Immature natural killer cell (primary cell): ENCODE measurements around the gene ULBP3. TPM values are rescaled to one million over a fixed set of nuclear protein-coding genes. Genes with fewer than 3 reads are reported as not detected.

ENCODE experiments used
- DNase-seq, 3 donors: peaks; one replicate each; pipeline ENCODE4 v3.0.0; 2022; ENCODE audit warnings: mixed read lengths in 1 of 3
- H3K27ac Mint-ChIP-seq, 6 donors: one replicate each; pipeline ENCODE4 v1.8.0; 2020; ENCODE audit warnings: mixed read lengths in 6 of 6, mild to moderate bottlenecking in 5 of 6, inconsistent platforms in 4 of 6, moderate library complexity in 3 of 6
- H3K27me3 Mint-ChIP-seq, 3 donors: one replicate each; pipeline ENCODE4 v1.8.0; 2020 to 2021; ENCODE audit warnings: low read depth in 3 of 3, mild to moderate bottlenecking in 3 of 3, mixed read lengths in 3 of 3, moderate library complexity in 3 of 3, inconsistent platforms in 1 of 3
- H3K36me3 Mint-ChIP-seq, 3 donors: one replicate each; pipeline ENCODE4 v1.8.0; 2020; ENCODE audit warnings: mixed read lengths in 3 of 3, inconsistent platforms in 2 of 3, mild to moderate bottlenecking in 2 of 3
- H3K4me1 Mint-ChIP-seq, 2 donors: one replicate each; pipeline ENCODE4 v1.8.0; 2020; ENCODE audit warnings: inconsistent platforms in 2 of 2, mild to moderate bottlenecking in 2 of 2, mixed read lengths in 2 of 2, moderate library complexity in 1 of 2
- H3K4me3 Mint-ChIP-seq, 5 donors: one replicate each; pipeline ENCODE4 v1.8.0; 2020; ENCODE audit warnings: mild to moderate bottlenecking in 5 of 5, mixed read lengths in 5 of 5, inconsistent platforms in 3 of 5, moderate library complexity in 3 of 5
- H3K9me3 Mint-ChIP-seq, 6 donors: one replicate each; pipeline ENCODE4 v1.8.0; 2020; ENCODE audit warnings: mild to moderate bottlenecking in 6 of 6, mixed read lengths in 6 of 6, inconsistent platforms in 4 of 6, moderate library complexity in 3 of 6
- polyA plus RNA-seq, 3 donors: library from polyadenylated mRNA; unstranded; fragments of 300-500 nt; fragmentation: Illumina TruSeq; gene quantifications; one replicate each; pipeline ENCODE4 v1.2.3, GENCODE V29; 2021

The ULBP3 gene
- polyA plus RNA-seq, 3 donors from 2014 or later = 0.50 to 2.5 TPM; not detected in 1

GRCh38 chr6:150046943-150047342, 22.0 kb downstream of the ULBP3 start:
- H3K4me1 Mint-ChIP-seq = no peaks in the 10 kb centered on the region
- peaks cover 5 to 20% (median 12%) of the 10 kb centered on the region in 3 donors for H3K27me3 Mint-ChIP-seq
- no peak overlapping the region for H3K27ac Mint-ChIP-seq
- H3K9me3 Mint-ChIP-seq = no peaks in the 10 kb centered on the region
- no peak overlapping the region for H3K4me3 Mint-ChIP-seq
- peaks cover 0 to 4% (median 0%) of the 10 kb centered on the region in 3 donors for H3K36me3 Mint-ChIP-seq
- no peak for DNase-seq

- no peak for DNase-seq
- no peak overlapping the region for H3K4me3 Mint-ChIP-seq
- no peaks in the 10 kb centered on the region for H3K9me3 Mint-ChIP-seq
- peaks cover 0 to 4% (median 0%) of the 10 kb centered on the region in 3 donors for H3K36me3 Mint-ChIP-seq
- H3K4me1 Mint-ChIP-seq = no peaks in the 10 kb centered on the region
- peaks cover 10 to 23% (median 14%) of the 10 kb centered on the region in 3 donors for H3K27me3 Mint-ChIP-seq
- H3K27ac Mint-ChIP-seq = no peak overlapping the region
Observed at GRCh38 chr6:150044621-150045145, 24.2 kb downstream of the ULBP3 start.

DNA sequence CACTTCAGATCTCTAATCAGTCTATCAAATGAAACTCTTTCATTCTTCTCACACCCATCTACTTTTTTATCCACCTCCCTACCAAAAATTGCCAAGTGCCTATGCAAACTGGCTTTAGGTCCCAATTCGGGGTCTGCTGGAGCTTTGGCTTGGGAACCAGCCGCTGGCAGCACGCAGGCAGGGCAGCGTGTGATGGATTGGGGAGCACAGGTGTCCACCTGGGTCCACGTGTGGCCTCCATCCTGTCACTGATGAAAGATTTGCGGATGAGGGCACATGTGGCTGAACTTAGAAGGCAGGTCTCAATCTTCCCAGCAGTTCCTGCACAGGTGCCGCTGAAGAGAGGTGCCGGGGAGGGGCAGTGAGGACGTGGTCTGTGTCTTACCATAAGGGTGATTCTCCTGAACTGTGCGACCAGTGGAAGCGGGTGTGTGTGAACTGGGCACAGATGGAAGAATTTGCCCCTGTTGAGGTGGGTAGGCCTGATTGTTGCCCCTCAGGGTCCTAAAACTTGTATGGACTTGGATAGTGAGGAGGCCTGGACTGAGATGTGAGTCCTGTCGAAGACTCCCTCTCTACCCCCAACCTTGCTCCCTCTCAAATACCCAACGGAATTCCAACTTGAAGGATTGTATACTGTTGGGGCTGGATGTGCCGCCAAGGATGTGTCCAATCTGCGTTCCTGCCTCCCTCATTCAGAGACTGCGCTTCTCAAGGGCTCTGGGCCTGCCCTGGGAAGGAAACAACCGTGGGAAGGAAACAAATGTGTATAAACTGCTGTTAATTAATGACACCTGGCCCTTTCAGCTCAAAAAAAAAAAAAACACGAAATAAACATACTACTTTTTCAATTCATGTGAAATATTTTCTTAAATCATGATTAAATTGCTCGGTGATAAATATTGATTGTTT, 25.2 kb downstream of the ULBP3 start:
- DNase-seq = no peak
- Mint-ChIP-seq H3K27me3 (peaks cover 12 to 31% (median 19%) of the 10 kb centered on the region in 3 donors), H3K4me1 (no peaks in the 10 kb centered on the region), H3K4me3 (no peak overlapping the region), H3K36me3 (peaks cover 0 to 4% (median 0%) of the 10 kb centered on the region in 3 donors), H3K27ac (no peak overlapping the region), H3K9me3 (no peaks in the 10 kb centered on the region)

DNA sequence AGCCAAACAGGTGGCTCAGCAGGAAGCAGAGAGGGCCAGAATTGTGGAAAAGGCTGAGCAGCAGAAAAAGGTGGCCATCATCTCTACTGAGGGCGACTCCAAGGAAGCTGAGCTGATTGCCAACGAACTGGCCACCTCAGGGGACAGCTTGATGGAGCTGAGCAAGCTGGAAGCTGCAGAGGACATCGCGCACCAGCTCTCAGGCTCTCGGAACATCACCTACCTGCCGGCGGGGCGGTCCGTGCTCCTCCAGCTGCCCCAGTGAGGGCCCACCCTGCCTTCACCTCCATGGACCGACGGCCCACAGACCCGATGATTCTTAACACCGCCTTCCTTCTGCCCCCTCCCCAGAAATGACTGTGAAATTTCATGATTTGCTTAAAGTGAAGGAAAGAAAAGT, 25.8 kb downstream of the ULBP3 start:
- Mint-ChIP-seq H3K36me3 (peaks cover 0 to 4% (median 0%) of the 10 kb centered on the region in 3 donors), H3K9me3 (no peaks in the 10 kb centered on the region), H3K4me1 (no peaks in the 10 kb centered on the region), H3K4me3 (no peak overlapping the region), H3K27ac (no peak overlapping the region), H3K27me3 (peaks cover 16 to 32% (median 22%) of the 10 kb centered on the region in 3 donors)
- DNase-seq = no peak

GRCh38 chr6:150038202-150039062, 30.5 kb downstream of the ULBP3 start:
- Mint-ChIP-seq H3K27ac (no peak overlapping the region), H3K9me3 (peaks cover 0 to 2% (median 0%) of the 10 kb centered on the region in 6 donors), H3K4me1 (peaks cover 6 to 7% of the 10 kb centered on the region in 2 donors), H3K36me3 (peaks cover 0 to 5% (median 3%) of the 10 kb centered on the region in 3 donors), H3K4me3 (peak overlapping the region in 1 of 5 donors; percentile 14), H3K27me3 (peaks cover 22 to 30% (median 29%) of the 10 kb centered on the region in 3 donors)
- no peak for DNase-seq

- peaks cover 6 to 7% of the 10 kb centered on the region in 2 donors for H3K4me1 Mint-ChIP-seq
- H3K4me3 Mint-ChIP-seq = peak overlapping the region in 4 of 5 donors; percentile 53 to 77 (median 60)
- H3K9me3 Mint-ChIP-seq = peaks cover 0 to 2% (median 0%) of the 10 kb centered on the region in 6 donors
- peaks cover 0 to 5% (median 3%) of the 10 kb centered on the region in 3 donors for H3K36me3 Mint-ChIP-seq
- peaks cover 22 to 32% (median 31%) of the 10 kb centered on the region in 3 donors for H3K27me3 Mint-ChIP-seq
- DNase-seq = no peak
- no peak overlapping the region for H3K27ac Mint-ChIP-seq
Observed at GRCh38 chr6:150037526-150038201, 31.3 kb downstream of the ULBP3 start.

GRCh38 chr6:150036081-150036480, 32.8 kb downstream of the ULBP3 start:
- Mint-ChIP-seq H3K27ac (no peak overlapping the region), H3K9me3 (peaks cover 0 to 2% (median 0%) of the 10 kb centered on the region in 6 donors), H3K36me3 (peaks cover 0 to 5% (median 3%) of the 10 kb centered on the region in 3 donors), H3K4me1 (peaks cover 6 to 7% of the 10 kb centered on the region in 2 donors), H3K27me3 (peaks cover 19 to 33% (median 21%) of the 10 kb centered on the region in 3 donors), H3K4me3 (no peak overlapping the region)
- DNase-seq = no peak

- peaks cover 0 to 5% (median 3%) of the 10 kb centered on the region in 3 donors for H3K36me3 Mint-ChIP-seq
- no peak for DNase-seq
- no peak overlapping the region for H3K4me3 Mint-ChIP-seq
- H3K9me3 Mint-ChIP-seq = peaks cover 0 to 2% (median 0%) of the 10 kb centered on the region in 6 donors
- H3K27ac Mint-ChIP-seq = no peak overlapping the region
- H3K4me1 Mint-ChIP-seq = peaks cover 6 to 7% of the 10 kb centered on the region in 2 donors
- peaks cover 9 to 21% (median 11%) of the 10 kb centered on the region in 3 donors for H3K27me3 Mint-ChIP-seq
Observed at GRCh38 chr6:150033207-150033771, 35.6 kb downstream of the ULBP3 start.

- DNase-seq = no peak
- no peak overlapping the region for H3K27ac Mint-ChIP-seq
- no peak overlapping the region for H3K4me3 Mint-ChIP-seq
- peaks cover 11 to 21% (median 15%) of the 10 kb centered on the region in 3 donors for H3K27me3 Mint-ChIP-seq
- H3K36me3 Mint-ChIP-seq = peaks cover 0 to 5% (median 3%) of the 10 kb centered on the region in 3 donors
- H3K9me3 Mint-ChIP-seq = peaks cover 0 to 2% (median 0%) of the 10 kb centered on the region in 6 donors
- H3K4me1 Mint-ChIP-seq = peaks cover 6 to 7% of the 10 kb centered on the region in 2 donors
Observed at GRCh38 chr6:150032598-150032997, 36.3 kb downstream of the ULBP3 start.

- Mint-ChIP-seq H3K27me3 (peaks cover 1 to 19% (median 15%) of the 10 kb centered on the region in 3 donors), H3K4me1 (no peaks in the 10 kb centered on the region), H3K27ac (no peak overlapping the region)
Observed at GRCh38 chr6:150030611-150031010, 38.3 kb downstream of the ULBP3 start.

DNA sequence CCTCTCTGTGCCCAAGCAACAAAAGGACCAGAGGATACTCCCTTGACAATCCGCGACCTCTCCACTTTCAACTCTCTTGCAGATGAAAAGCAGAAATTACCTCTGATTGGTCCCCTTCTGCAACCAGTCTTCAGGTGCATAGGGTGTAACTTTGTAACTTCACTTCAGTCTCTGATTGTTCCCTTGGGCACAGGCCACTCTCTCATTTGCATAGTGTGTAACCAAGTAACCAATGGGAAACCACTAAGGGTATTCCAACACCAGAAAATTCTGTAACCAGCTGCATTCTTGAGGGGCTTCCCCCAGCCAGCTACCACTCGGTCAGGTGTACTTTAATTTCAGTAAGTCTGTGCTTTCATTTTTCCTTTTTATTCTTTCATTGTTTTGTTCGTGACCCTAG, 39.2 kb downstream of the ULBP3 start:
- Mint-ChIP-seq H3K4me1 (no peaks in the 10 kb centered on the region), H3K9me3 (peaks cover 0 to 2% (median 0%) of the 10 kb centered on the region in 6 donors), H3K36me3 (no peaks in the 10 kb centered on the region), H3K27me3 (peaks cover 6 to 20% (median 17%) of the 10 kb centered on the region in 3 donors), H3K27ac (no peak overlapping the region), H3K4me3 (no peak overlapping the region)
- no peak for DNase-seq

More at GRCh38 chr6:150030611-150031010, 38.3 kb downstream of the ULBP3 start:
- no peaks in the 10 kb centered on the region for H3K36me3 Mint-ChIP-seq
- no peak overlapping the region for H3K4me3 Mint-ChIP-seq
- H3K9me3 Mint-ChIP-seq = peaks cover 0 to 2% (median 0%) of the 10 kb centered on the region in 6 donors
- DNase-seq = no peak

- H3K4me3 Mint-ChIP-seq = no peak overlapping the region
- no peaks in the 10 kb centered on the region for H3K4me1 Mint-ChIP-seq
- H3K36me3 Mint-ChIP-seq = no peaks in the 10 kb centered on the region
- H3K9me3 Mint-ChIP-seq = peaks cover 0 to 2% (median 0%) of the 10 kb centered on the region in 6 donors
- H3K27me3 Mint-ChIP-seq = peaks cover 6 to 20% (median 18%) of the 10 kb centered on the region in 3 donors
- no peak overlapping the region for H3K27ac Mint-ChIP-seq
- DNase-seq = no peak
Observed at GRCh38 chr6:150029276-150029675, 39.6 kb downstream of the ULBP3 start.
